ENCODE measurements around the gene ZNF775.

Gene ZNF775

DNA sequence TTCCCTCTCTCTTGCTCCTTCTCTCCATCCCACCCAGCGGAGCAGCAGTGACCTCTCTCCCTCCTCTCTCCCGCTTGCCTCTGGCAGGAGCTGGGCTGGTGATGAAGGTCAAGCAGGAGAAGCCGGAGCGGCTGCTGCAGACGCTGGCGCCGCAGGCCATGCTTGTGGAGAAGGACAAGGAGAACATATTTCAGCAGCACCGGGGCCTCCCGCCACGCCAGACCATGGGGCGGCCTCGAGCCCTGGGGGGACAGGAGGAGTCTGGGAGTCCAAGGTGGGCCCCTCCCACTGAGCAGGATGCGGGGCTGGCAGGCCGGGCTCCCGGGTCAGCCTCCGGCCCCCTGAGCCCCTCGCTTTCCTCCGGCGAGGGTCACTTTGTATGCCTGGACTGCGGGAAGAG is 17.3 kb downstream of the ZNF775 start:
- no peak overlapping the region for H3K9ac ChIP-seq (ENCODE audit: low read length)
- H3K4me1 ChIP-seq (ENCODE audit: control insufficient read depth, insufficient read depth, low read length): no peaks in the 10 kb centered on the region
- H3K27me3 ChIP-seq (ENCODE audit: control insufficient read depth, insufficient read depth, low read length): no peaks in the 10 kb centered on the region
- no peak overlapping the region for H3K27ac ChIP-seq (ENCODE audit: low read depth, low read length)
- no peaks in the 10 kb centered on the region for H3K36me3 ChIP-seq (ENCODE audit: control insufficient read depth, insufficient read depth, low read length)
- no peak overlapping the region for H3K4me3 ChIP-seq (ENCODE audit: low read length)

- no peak overlapping the region for H3K27ac ChIP-seq (ENCODE audit: low read depth, low read length)
- no peaks in the 10 kb centered on the region for H3K36me3 ChIP-seq (ENCODE audit: control insufficient read depth, insufficient read depth, low read length)
- H3K4me3 ChIP-seq (ENCODE audit: low read length): no peak overlapping the region
- no peaks in the 10 kb centered on the region for H3K4me1 ChIP-seq (ENCODE audit: control insufficient read depth, insufficient read depth, low read length)
- H3K27me3 ChIP-seq (ENCODE audit: control insufficient read depth, insufficient read depth, low read length): no peaks in the 10 kb centered on the region
- no peak overlapping the region for H3K9ac ChIP-seq (ENCODE audit: low read length)
Measured at GRCh38 chr7:150396851-150397260, 17.7 kb downstream of the ZNF775 start.

GRCh38 chr7:150397346-150398107 is 18.4 kb downstream of the ZNF775 start:
- H3K9ac ChIP-seq (ENCODE audit: low read length): no peak overlapping the region
- H3K36me3 ChIP-seq (ENCODE audit: control insufficient read depth, insufficient read depth, low read length): no peaks in the 10 kb centered on the region
- H3K4me3 ChIP-seq (ENCODE audit: low read length): no peak overlapping the region
- H3K4me1 ChIP-seq (ENCODE audit: control insufficient read depth, insufficient read depth, low read length): no peaks in the 10 kb centered on the region
- H3K27ac ChIP-seq (ENCODE audit: low read depth, low read length): no peak overlapping the region
- H3K27me3 ChIP-seq (ENCODE audit: control insufficient read depth, insufficient read depth, low read length): no peaks in the 10 kb centered on the region

GRCh38 chr7:150398108-150398964 is 19.2 kb downstream of the ZNF775 start:
- Histone ChIP-seq H3K4me1 (ENCODE audit: control insufficient read depth, insufficient read depth, low read length) (no peaks in the 10 kb centered on the region), H3K27me3 (ENCODE audit: control insufficient read depth, insufficient read depth, low read length) (no peaks in the 10 kb centered on the region), H3K27ac (ENCODE audit: low read depth, low read length) (no peak overlapping the region), H3K4me3 (ENCODE audit: low read length) (no peak overlapping the region), H3K36me3 (ENCODE audit: control insufficient read depth, insufficient read depth, low read length) (no peaks in the 10 kb centered on the region), H3K9ac (ENCODE audit: low read length) (no peak overlapping the region)

GRCh38 chr7:150398965-150399320 is 19.8 kb downstream of the ZNF775 start:
- Histone ChIP-seq H3K27ac (ENCODE audit: low read depth, low read length) (no peak overlapping the region), H3K9ac (ENCODE audit: low read length) (no peak overlapping the region), H3K36me3 (ENCODE audit: control insufficient read depth, insufficient read depth, low read length) (no peaks in the 10 kb centered on the region), H3K4me3 (ENCODE audit: low read length) (no peak overlapping the region), H3K27me3 (ENCODE audit: control insufficient read depth, insufficient read depth, low read length) (no peaks in the 10 kb centered on the region), H3K4me1 (ENCODE audit: control insufficient read depth, insufficient read depth, low read length) (peaks cover 3% of the 10 kb centered on the region)

DNA sequence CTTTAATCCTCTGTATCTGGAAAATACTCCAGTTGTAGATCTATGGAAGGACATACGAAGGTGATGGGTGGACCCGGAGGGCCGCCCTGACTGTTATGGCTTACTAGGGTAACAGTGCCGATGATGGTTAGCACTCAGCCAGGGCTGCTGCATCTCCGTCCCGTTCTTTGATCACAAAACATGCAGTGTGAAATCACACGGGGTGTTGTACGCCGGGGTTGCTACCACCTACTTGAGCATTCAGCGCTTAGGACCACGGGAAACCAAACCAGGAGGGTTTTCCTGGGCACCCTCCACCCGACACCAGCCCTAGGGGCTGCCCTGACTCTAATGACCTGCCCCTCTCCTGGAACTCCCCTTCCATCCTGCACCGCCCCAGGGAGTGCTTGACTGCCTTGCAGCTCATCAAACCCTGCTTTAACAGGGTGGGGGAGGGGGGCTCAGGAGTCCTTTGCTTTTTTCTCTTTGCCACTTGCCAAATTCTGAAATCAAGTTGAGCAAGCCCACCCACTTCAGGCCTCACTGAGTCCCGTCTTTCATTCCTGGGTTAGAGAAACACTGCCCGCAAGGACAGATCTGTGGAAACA is 20.4 kb downstream of the ZNF775 start:
- Histone ChIP-seq H3K9ac (ENCODE audit: low read length) (no peak overlapping the region), H3K4me1 (ENCODE audit: control insufficient read depth, insufficient read depth, low read length) (peaks cover 8% of the 10 kb centered on the region), H3K4me3 (ENCODE audit: low read length) (no peak overlapping the region), H3K36me3 (ENCODE audit: control insufficient read depth, insufficient read depth, low read length) (no peaks in the 10 kb centered on the region), H3K27me3 (ENCODE audit: control insufficient read depth, insufficient read depth, low read length) (no peaks in the 10 kb centered on the region), H3K27ac (ENCODE audit: low read depth, low read length) (no peak overlapping the region)

DNA sequence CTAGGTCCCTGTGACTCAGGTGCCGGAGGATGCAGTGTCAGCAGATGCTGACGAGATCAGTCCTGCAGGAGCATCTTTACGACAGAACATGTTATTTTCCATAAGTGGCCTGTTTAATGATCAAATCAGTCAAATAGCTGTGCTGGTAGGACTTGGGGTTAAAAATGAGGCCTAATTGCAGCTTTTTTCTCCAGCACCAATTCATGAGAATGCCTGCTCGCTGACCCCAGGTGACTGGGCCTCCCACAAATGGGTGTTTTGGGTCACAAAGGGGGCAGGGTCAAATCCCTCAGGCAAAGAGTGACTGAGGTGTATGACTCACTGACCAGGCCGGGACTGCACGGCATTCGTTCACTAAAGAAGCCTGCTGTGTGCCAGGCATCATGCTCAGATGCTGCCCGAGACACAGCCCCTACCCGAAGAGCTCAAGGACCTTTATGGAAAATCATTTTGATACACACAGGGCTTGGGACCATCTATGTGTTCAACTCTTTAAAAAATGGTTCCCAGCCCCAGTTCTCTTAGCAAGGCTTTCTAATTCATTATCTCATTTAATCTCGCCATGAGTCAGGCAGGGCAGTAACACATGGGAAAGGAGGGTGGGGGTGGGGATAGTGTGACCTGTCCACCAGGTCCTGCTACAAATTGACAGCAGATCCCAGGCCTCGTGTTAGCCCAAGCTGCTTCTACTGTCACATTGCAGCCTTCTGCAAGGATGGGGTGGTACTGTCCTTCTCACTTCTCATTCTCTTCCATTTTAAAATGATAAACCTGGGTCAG is 21.1 kb downstream of the ZNF775 start:
- Histone ChIP-seq H3K4me1 (ENCODE audit: control insufficient read depth, insufficient read depth, low read length) (peaks cover 8% of the 10 kb centered on the region), H3K4me3 (ENCODE audit: low read length) (no peak overlapping the region), H3K9ac (ENCODE audit: low read length) (no peak overlapping the region), H3K27me3 (ENCODE audit: control insufficient read depth, insufficient read depth, low read length) (no peaks in the 10 kb centered on the region), H3K36me3 (ENCODE audit: control insufficient read depth, insufficient read depth, low read length) (no peaks in the 10 kb centered on the region), H3K27ac (ENCODE audit: low read depth, low read length) (no peak overlapping the region)

DNA sequence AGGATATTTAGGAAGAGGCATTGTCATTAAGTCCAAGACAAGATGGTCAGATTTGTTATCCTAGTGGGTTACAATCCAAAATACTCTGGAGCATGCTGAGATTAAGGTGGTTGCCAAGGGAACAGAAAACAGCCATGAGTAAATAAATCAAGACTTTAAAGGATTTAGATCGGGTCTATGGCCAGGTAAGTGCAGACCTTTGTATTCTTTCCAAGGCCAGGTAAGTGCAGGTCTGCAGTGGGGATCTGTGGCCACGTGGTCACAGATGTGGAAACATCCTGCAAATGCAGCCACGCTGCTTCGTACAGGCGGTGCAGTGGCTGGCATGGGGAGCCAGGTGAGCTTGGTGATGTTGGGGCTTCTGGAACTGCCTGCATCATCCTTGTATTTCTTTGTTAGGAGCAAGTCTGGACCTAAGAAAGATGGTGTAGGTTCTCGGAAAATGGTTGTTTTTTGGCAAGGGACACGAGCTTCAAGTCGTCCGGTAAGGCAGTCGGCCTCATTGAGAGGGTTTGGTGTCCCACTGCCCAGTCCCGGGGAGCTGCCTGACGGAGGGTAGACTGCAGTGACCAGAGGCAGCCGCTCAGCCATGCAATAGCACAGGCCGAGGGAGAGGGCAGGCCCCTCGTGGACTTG is 21.8 kb downstream of the ZNF775 start:
- H3K36me3 ChIP-seq (ENCODE audit: control insufficient read depth, insufficient read depth, low read length): no peaks in the 10 kb centered on the region
- peaks cover 9% of the 10 kb centered on the region for H3K4me1 ChIP-seq (ENCODE audit: control insufficient read depth, insufficient read depth, low read length)
- H3K27me3 ChIP-seq (ENCODE audit: control insufficient read depth, insufficient read depth, low read length): no peaks in the 10 kb centered on the region
- H3K9ac ChIP-seq (ENCODE audit: low read length): no peak overlapping the region
- no peak overlapping the region for H3K27ac ChIP-seq (ENCODE audit: low read depth, low read length)
- H3K4me3 ChIP-seq (ENCODE audit: low read length): no peak overlapping the region

- no peak overlapping the region for H3K4me3 ChIP-seq (ENCODE audit: low read length)
- H3K9ac ChIP-seq (ENCODE audit: low read length): no peak overlapping the region
- H3K27me3 ChIP-seq (ENCODE audit: control insufficient read depth, insufficient read depth, low read length): no peaks in the 10 kb centered on the region
- H3K27ac ChIP-seq (ENCODE audit: low read depth, low read length): no peak overlapping the region
- peaks cover 14% of the 10 kb centered on the region for H3K4me1 ChIP-seq (ENCODE audit: control insufficient read depth, insufficient read depth, low read length)
- H3K36me3 ChIP-seq (ENCODE audit: control insufficient read depth, insufficient read depth, low read length): no peaks in the 10 kb centered on the region
Measured at GRCh38 chr7:150401424-150401790, 22.3 kb downstream of the ZNF775 start.

DNA sequence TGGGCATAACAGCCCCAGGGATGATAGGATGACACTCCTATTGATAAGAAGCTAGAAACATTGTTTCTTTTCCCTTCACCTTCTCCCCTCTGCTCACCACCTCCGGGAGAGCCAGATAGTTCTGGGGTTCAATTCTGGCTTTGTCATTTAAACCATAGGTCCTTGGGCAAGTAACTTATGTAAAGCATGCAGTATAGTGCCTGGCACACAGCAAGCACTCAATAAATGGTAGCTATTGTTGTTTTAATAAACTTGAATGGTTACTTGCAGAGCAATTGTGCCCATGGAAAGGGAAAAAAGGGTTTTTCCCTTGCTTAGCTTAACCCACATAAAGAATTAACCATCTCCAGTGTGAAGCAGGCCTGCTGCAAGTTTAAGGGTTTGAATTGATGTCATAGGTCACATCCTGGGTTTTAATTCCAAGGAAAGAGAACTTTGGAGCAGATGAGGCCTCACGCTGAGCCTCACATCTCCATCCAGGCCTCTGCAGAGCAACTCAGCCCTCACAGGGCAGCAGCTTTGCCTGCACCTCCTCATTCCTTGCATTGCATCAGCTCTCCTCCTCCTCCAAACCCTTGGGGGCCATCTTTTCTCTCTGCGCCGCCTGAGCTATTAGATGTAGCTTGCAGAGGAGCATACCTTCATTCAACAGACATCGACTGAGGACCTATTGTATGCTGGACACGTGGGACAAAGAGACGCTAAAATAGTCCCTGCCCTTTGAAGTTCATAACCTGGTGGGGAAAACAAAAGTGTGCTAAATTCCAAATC is 22.9 kb downstream of the ZNF775 start:
- Histone ChIP-seq H3K27ac (ENCODE audit: low read depth, low read length) (no peak overlapping the region), H3K27me3 (ENCODE audit: control insufficient read depth, insufficient read depth, low read length) (no peaks in the 10 kb centered on the region), H3K4me1 (ENCODE audit: control insufficient read depth, insufficient read depth, low read length) (peaks cover 17% of the 10 kb centered on the region), H3K36me3 (ENCODE audit: control insufficient read depth, insufficient read depth, low read length) (no peaks in the 10 kb centered on the region), H3K4me3 (ENCODE audit: low read length) (no peak overlapping the region), H3K9ac (ENCODE audit: low read length) (no peak overlapping the region)

- Histone ChIP-seq H3K9ac (ENCODE audit: low read length) (no peak overlapping the region), H3K27me3 (ENCODE audit: control insufficient read depth, insufficient read depth, low read length) (no peaks in the 10 kb centered on the region), H3K4me3 (ENCODE audit: low read length) (no peak overlapping the region), H3K36me3 (ENCODE audit: control insufficient read depth, insufficient read depth, low read length) (no peaks in the 10 kb centered on the region), H3K27ac (ENCODE audit: low read depth, low read length) (no peak overlapping the region), H3K4me1 (ENCODE audit: control insufficient read depth, insufficient read depth, low read length) (peaks cover 17% of the 10 kb centered on the region)
Measured at GRCh38 chr7:150402671-150403321, 23.7 kb downstream of the ZNF775 start.
